Stomach (tissue), 4 donors: ENCODE data around the gene ZNF507.

Experiments
- POLR2AphosphoS5 ChIP-seq, 3 donors: sonication (generic); formaldehyde crosslinking; IDR thresholded peaks; one replicate each; pipeline ENCODE4 v1.6.1; 2016; ENCODE audit warnings: antibody characterized with exemption in 3 of 3
- TF ChIP-seq, protein P1 (sequence below), 7 experiments: fragments of 450-650 bp in 4 of 7; fragments of 200-600 bp in 3 of 7; sonication (generic) in 3 of 7; IDR thresholded peaks; one replicate each; pipeline ENCODE4 v1.5.1; 2016 to 2019; ENCODE audit warnings: antibody characterized with exemption in 7 of 7, control low read depth in 2 of 7, mild to moderate bottlenecking in 1 of 7

DNA sequence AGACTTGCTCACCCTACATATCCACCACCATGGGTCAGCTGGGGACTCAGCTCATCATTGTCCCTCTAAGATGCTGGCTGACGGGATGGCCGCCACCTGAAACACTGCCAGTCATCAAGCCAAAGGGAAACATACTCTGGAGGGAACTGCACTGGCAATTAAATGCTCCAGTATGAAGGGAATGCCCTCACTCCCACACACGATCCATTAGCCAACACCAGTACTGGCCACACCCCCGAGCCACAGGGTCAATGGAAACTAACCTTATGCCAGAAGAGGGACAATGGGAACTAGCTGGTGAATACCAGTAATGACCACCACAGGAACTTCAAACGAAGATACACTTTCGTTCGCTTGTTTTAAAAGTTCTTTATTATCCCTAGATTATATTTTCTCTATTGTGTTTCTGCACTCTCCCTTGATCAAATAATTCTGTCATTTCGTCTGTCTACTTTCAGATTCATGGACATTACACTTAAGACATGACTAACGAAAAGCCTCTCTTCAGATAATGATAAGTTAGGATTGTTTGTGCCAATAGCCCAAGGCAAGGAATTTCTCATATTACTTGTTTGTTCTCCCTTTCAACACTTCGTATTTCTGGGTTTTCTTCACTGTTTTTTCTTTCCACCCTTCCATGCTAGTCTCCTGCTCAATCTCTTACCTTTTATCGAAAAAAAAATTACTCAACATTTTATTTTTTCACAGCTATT lies 1.7 kb upstream of the ZNF507 start:
- TF ChIP-seq, protein P1, sequence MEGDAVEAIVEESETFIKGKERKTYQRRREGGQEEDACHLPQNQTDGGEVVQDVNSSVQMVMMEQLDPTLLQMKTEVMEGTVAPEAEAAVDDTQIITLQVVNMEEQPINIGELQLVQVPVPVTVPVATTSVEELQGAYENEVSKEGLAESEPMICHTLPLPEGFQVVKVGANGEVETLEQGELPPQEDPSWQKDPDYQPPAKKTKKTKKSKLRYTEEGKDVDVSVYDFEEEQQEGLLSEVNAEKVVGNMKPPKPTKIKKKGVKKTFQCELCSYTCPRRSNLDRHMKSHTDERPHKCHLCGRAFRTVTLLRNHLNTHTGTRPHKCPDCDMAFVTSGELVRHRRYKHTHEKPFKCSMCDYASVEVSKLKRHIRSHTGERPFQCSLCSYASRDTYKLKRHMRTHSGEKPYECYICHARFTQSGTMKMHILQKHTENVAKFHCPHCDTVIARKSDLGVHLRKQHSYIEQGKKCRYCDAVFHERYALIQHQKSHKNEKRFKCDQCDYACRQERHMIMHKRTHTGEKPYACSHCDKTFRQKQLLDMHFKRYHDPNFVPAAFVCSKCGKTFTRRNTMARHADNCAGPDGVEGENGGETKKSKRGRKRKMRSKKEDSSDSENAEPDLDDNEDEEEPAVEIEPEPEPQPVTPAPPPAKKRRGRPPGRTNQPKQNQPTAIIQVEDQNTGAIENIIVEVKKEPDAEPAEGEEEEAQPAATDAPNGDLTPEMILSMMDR (IDR thresholded peaks at IDR 0.05), result no peak
- TF ChIP-seq POLR2AphosphoS5 (IDR thresholded peaks at IDR 0.05), result no peak
